ENCODE data around the gene PGM5. TPM values are rescaled to one million over a fixed set of nuclear protein-coding genes. Genes with fewer than 3 reads are reported as not detected.

PGM5 gene
- total RNA-seq, 1 experiment from 2014 or later = 0.13 TPM

GRCh38 chr9:68508547-68508946 lies 152.1 kb downstream of the PGM5 start:
- DNase-seq (ENCODE audit: low spot score) = no peak
- peaks cover 100% of the 10 kb centered on the region for H3K27me3 Mint-ChIP-seq (ENCODE audit: low read depth)
- POLR2A ChIA-PET = no interaction called here
- TF ChIP-seq SMAD3 (CRISPR knock-in tag; IDR thresholded peaks at IDR 0.05; ENCODE audit: borderline replicate concordance) (no peak), ZSCAN18 (CRISPR knock-in tag; IDR thresholded peaks at IDR 0.05) (no peak), SMAD4 (CRISPR knock-in tag; IDR thresholded peaks at IDR 0.05) (no peak), TEAD1 (CRISPR knock-in tag; IDR thresholded peaks at IDR 0.05) (no peak), TP53 (CRISPR knock-in tag; IDR thresholded peaks at IDR 0.05) (no peak), FOXJ3 (CRISPR knock-in tag; IDR thresholded peaks at IDR 0.05; ENCODE audit: borderline replicate concordance) (no peak), ZBTB21 (CRISPR knock-in tag; IDR thresholded peaks at IDR 0.05; ENCODE audit: borderline replicate concordance) (no peak), ARID4B (CRISPR knock-in tag; IDR thresholded peaks at IDR 0.05; ENCODE audit: borderline replicate concordance) (no peak), SP1 (CRISPR knock-in tag; conservative IDR thresholded peaks at IDR 0.05) (no peak), FOXK1 (CRISPR knock-in tag; IDR thresholded peaks at IDR 0.05) (no peak), IRF2 (CRISPR knock-in tag; IDR thresholded peaks at IDR 0.05; ENCODE audit: borderline replicate concordance, low read depth) (no peak)
- TF ChIP-seq, protein P1, sequence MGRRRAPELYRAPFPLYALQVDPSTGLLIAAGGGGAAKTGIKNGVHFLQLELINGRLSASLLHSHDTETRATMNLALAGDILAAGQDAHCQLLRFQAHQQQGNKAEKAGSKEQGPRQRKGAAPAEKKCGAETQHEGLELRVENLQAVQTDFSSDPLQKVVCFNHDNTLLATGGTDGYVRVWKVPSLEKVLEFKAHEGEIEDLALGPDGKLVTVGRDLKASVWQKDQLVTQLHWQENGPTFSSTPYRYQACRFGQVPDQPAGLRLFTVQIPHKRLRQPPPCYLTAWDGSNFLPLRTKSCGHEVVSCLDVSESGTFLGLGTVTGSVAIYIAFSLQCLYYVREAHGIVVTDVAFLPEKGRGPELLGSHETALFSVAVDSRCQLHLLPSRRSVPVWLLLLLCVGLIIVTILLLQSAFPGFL (CRISPR knock-in tag; IDR thresholded peaks at IDR 0.05; ENCODE audit: borderline replicate concordance) = no peak
- no peaks in the 10 kb centered on the region for H3K9me3 Mint-ChIP-seq
- H3K4me1 Mint-ChIP-seq = peaks cover 5% of the 10 kb centered on the region
- CTCF ChIA-PET = interaction anchor here (1.4 to 2.7 kb wide), 6 partner anchors 14 to 91 kb away, joined by 3 to 16 read pairs (median 12); no protein-coding TSS in a partner anchor
- no peak for ATAC-seq
- no peak overlapping the region for H3K4me3 Mint-ChIP-seq
- H3K36me3 Mint-ChIP-seq = no peaks in the 10 kb centered on the region
- no peak overlapping the region for H3K27ac Mint-ChIP-seq

GRCh38 chr9:68509689-68510088 lies 153.3 kb downstream of the PGM5 start:
- ChIA-PET POLR2A (no interaction called here), CTCF (interaction anchor here (0.7 to 2.3 kb wide), 11 partner anchors 10 to 543 kb away, joined by 3 to 16 read pairs (median 4); partner anchors contain the start of gene TMEM252)
- no peaks in the 10 kb centered on the region for H3K36me3 Mint-ChIP-seq
- H3K9me3 Mint-ChIP-seq = no peaks in the 10 kb centered on the region
- peak; percentile 99 for ATAC-seq
- DNase-seq (ENCODE audit: low spot score) = peak; percentile 36
- TF ChIP-seq FOXK1 (CRISPR knock-in tag; IDR thresholded peaks at IDR 0.05) (peak; percentile 52; the same call in 1 of the 2 replicates), AFF4 (CRISPR knock-in tag; IDR thresholded peaks at IDR 0.05; ENCODE audit: borderline replicate concordance) (no peak)
- H3K4me1 Mint-ChIP-seq = peaks cover 5% of the 10 kb centered on the region
- H3K27ac Mint-ChIP-seq = no peak overlapping the region
- H3K27me3 Mint-ChIP-seq (ENCODE audit: low read depth) = peaks cover 100% of the 10 kb centered on the region
- no peak overlapping the region for H3K4me3 Mint-ChIP-seq
